ENCODE results near the gene NT5DC3.

NT5DC3 gene

DNA sequence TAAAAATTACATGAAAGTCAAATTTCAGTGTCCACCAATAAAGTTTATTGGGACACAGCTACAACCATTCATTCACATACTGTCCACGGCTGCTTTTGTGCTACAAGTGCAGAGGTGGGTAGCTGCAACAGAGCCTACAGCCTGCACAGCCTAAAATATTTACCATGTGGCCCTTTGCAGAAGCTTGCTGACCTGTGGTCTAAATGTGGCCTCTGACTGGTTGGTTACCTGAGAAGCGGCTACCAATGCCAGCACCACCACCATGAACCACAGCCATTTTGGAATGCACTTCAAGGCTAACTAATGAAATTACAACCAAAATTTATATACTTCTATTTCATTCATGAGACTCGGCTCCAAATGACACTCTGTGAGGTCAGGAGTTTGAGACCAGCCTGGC is 58.6 kb downstream of the NT5DC3 start:
- no peak for DNase-seq (ENCODE audit: low spot score)

DNA sequence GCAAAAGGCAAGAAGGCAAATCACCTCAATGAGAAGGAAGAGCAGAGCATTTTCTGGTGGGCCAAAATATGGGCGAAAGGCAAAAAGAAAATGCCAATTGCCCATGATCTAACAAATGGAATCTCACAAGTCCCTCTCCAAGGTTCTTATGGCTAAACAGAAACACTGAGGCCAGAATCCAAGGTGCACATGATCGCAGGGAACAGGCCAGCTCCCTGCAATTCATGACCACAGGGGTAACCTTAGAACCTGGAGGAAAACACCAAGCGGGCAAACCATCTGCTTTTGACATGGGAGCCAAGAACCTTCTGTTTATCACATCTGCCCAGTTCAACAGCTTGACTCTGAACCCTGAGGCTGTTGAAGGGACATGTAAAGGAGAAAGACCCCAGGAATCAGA is 60.0 kb downstream of the NT5DC3 start:
- DNase-seq (ENCODE audit: low spot score), result no peak

DNA sequence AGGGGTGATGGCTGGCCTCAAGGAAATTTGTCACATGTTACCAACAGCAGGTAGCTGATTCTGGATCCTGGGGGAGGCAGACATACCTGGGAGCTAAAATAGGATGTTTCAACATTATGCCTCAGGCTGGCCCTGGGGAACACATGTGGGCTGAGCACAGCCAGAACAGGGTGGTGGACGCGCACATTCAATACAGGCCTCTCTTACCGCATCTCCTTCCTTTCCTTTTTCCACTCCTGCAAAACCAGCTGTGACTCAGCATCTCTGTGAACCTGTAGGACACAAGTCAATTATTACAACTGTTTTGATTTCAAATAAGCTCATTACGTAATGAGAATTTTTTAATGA is 61.0 kb downstream of the NT5DC3 start:
- DNase-seq (ENCODE audit: low spot score), result no peak

DNA sequence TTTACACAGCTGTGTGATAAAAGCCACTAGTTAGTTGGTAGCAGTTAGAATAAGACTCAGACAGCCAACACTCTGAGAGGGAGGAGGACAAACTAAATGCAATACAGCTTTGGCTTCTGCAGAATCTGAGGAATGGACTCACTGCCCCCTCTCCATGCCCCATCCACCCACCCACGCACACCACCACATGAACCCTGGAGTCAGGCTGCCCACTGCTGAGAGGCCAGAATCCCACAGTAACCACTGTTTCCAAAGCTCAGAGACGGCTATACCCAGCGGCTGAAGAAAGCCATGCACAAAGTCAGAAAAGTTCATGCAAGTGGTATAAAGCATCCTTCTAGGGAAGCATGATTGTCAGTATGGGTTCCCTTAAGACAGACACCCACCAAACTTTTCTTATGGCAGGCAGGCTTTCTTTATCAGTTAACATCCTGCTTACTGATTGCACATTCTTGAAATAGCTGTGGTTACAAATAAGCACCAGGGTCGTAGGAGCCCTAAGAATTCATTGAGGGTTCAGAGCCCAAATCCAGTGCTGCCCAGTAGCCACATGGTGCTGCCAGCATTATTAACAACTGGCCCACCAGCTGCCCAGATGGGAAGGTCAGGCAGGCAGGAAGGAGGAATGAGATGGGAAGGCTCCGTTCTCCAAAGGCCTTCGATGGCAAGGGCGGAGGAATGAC is 61.5 kb downstream of the NT5DC3 start:
- peak; percentile 39 for DNase-seq (ENCODE audit: low spot score)

DNA sequence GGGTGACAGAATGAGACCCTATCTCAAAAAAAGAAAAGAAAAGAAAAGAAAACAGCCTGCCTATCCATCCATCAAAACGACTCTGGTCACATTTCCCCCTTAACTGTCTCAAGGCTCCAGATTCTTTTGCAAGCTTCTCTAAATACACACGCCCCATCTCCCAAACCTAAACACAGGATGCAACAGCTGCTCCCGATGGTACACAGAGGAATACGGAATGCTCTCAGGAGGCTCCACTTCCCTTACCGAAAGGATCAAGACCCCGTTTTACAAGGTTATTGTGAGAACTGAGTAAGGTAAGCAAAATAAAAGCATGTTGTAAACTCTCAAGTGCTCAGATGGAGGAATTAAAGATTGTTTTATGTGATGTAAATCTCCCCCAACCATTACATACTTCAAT is 62.3 kb downstream of the NT5DC3 start:
- no peak for DNase-seq (ENCODE audit: low spot score)

DNA sequence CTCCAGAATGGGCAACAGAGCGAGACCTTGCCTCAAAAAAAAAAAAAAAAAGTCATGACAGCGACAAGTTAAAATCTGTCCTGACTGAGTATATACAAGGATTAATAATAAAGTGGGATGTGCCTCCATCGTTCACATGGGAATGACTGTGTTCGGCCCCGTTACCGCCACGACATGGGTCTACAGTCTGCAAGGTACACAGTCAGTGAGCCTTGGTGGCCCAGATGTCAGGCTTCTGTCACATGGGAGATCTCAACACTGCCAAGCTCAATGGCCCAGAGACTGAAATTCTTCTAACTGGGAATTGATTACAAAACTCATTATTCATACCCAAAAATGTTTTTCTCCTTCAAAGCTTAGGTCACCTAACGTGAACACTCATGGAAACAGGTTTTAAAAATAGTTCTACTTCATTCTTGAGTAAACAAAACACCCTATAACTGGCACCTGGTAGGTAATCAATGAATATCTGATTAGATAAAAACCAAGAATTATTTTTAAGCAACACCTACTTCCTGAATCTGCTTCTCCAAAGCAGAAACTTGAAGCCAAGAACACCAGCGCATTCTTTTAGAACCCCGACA is 66.0 kb downstream of the NT5DC3 start:
- no peak for DNase-seq (ENCODE audit: low spot score)

DNA sequence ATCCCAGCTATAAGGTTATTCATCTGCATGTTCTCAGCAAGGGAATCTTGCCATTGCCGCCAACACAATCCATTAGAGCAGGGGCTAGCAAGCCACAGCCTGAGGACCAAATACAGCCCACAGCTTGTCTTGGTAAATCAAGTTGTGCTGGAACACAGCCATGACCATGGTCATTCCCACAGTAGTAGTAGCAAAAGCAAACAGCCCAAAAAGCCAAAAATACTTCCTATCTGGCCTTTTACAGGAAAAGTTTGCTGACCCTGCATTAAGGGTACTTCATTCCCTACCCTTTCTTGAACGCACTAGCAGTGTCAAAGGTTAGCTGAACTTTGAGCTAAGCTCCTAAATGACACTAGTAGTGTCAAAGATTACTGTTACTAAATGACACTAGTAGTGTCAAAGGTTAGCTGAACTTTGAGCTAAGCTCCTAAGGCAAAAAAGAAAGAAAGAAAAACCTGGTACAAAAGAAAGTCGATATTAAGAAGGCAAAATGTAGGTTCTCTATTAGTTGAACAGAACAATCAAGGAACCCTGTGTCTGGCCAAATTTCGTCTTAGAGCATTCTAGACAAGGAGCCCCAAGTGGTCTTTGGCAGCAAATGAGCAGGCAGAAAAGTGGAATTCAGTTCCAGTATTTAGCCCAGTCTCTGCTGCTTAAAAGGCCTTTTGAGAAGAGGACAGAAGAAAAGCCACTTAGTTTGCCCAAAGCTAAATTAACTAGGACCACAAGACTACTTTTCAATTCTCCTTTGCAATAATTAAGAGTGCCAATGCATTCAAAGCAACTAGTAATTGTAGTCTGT is 67.7 kb downstream of the NT5DC3 start:
- DNase-seq (ENCODE audit: low spot score), result no peak

DNA sequence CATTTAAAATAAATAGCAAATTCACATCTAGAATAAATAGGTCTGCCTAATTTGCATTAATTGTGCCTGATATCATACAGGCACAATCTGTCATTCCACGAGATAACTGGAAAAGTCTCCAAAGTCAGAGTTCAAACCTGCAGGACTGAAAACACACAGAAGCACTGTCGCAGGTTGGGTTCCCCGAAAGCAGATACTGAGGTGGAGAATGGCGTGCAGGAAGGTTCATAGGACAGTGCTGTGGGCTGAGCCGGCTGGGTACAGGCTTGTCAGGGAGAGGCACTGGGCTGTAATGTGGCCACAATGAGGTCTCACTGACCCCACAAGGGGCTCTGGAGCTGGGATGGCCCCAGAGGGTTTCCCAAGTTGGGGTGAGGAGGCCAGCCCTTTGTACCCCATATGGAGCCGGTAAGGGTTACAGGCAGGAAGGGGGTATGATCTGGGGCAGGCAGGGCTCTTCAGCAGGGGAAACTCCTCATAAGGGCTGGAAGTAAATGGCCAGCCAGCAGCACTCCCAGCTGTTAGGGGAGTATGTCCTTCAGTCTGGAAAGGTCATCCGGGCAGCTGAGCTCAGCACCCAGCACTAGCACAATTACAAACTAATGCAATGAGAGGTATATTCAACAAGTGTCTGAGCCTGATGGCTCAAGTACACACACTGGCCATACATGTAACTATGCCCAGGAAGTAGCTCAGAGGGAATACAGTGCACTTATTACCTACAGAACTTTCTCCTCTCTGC is 68.5 kb downstream of the NT5DC3 start:
- no peak for DNase-seq (ENCODE audit: low spot score)

DNA sequence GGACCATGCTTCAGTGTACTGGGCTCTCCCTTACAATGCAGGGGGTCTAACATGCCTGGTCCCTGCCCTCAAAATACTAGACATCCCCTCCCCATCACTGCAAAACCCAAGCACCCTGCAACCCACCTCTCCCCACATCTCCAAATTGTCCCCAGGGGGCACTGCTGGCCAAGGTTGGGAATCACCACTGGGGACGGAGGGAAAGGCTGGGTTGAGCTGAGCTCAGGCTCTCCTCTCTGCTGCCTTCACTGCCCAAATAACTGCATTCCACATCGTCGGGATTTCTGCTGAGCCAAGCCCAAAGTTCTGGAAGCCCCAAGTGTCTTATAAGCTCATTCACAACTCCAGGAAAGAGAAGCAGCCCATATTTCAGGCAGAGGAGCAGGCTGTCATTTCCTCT is 69.6 kb downstream of the NT5DC3 start:
- peak; percentile 57 for DNase-seq (ENCODE audit: low spot score)

DNA sequence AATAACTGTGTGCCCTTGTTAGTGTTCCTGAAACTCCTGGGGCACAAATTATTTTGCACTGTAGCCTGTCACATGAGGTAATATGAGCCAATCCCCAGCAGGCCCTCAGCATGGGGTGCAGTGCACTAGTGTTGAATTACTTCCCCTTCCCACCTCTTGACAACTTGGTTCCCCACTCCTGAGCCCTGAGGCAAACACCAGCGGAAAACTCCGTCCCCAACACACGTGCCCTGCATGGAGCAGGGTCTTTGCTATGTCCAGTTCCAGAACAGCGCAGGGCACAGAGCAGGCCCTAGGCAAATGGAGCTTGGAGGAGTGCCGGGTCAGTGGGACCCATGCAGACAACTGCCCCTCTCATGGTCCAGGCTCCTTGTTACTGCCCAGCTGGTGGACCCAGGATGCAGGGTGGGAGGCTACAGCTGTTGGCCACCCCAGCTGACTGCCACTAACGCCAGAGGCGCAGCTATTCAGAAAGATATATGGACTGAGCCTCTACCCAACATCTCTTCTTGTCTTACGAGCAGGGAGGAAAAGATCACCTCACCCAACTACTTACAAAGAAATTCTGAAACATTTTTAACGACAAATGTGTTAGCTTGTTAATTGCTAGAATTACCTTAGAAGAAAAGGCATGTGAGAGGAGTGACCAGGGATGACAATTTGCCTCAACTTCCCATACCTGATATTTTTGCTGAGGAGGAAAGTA is 71.6 kb downstream of the NT5DC3 start:
- no peak for DNase-seq (ENCODE audit: low spot score)

DNA sequence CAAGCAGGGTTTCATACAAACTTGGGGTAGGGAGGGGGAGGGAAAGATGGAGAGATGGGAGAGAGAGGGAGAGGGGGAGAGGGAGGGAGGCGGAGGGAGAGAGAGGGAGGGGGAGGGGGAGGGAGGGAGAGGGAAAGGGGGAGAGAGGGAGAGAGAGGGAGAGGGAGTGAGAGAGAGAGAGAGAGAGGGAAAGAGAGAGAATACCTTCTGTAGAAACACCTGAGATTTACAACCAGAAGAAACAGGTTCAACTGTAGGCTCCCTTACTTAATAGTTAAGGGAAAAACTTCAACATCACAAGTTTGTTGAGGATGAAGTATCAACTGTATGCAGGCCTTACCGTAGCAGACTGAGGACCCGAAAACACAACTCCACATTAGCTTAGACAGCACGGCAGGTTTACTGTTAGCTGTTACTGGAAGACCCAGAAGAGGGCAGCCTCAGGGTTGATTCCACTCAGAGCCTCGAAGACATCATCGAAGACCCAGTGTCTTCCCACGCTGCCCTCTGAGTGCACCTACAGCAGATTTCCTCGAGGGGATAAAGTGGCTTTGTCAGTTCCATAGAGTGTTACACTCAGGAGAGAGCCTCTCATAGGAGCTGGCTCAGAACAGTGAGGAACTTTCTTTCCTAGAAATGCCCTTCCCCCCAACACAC is 72.4 kb downstream of the NT5DC3 start:
- no peak for DNase-seq (ENCODE audit: low spot score)

DNA sequence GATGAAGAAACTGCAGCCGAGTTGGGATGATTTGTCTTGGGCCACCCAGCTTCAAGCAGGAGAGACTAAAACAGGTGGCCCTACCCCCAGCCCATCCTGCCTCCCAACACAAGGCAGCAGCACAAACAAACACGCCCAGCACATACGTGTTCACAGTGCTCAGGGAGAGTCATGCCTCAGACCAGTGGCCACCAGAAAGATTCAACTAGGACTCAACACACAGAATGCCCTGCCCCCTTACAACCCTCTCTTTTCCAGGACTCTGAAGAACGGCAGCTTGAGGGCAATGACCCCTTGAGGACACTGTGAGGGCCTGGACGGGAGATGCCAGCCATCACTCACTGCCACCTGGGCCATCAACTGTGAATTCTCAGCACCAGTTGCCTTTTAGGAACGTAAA is 75.0 kb downstream of the NT5DC3 start:
- DNase-seq (ENCODE audit: low spot score), result no peak

DNA sequence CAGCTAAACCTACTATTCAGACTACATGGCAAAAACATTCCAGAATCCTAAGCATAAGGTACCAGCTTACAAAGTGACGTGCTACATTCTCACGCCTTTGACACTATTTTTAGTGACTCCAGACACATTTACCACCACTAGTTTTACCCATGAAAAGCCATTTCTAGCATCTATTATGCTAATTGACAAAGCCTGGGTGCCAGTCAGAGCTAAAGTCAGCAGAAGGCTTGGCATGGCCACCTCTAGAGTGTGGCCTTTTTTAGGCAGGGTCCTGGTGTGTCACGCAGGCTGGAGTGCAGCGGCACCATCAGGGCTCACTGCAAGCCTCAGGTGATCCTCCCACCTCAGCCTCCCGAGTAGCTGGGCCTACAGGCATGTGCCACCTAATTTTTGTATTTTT is 75.7 kb downstream of the NT5DC3 start:
- no peak for DNase-seq (ENCODE audit: low spot score)

DNA sequence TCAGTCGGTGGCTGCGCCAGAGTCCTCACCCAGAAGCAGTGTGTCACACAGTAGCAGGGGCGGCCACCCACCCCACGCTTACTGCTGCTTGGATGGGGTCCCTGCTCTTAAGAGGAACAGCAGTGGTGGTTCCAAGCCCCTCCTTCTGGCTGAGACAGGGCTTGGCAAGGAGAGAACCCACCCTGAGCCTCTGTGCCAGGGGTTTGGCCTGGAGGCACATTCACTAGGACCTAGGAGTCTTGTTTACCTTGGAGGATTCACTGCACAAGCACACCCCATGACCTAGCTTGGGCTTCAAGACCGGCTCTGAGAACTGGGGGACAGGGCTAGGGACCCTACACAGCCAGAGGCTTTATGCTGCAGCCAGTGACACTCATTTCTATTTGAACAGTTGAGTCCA is 78.6 kb downstream of the NT5DC3 start:
- DNase-seq (ENCODE audit: low spot score), result no peak

DNA sequence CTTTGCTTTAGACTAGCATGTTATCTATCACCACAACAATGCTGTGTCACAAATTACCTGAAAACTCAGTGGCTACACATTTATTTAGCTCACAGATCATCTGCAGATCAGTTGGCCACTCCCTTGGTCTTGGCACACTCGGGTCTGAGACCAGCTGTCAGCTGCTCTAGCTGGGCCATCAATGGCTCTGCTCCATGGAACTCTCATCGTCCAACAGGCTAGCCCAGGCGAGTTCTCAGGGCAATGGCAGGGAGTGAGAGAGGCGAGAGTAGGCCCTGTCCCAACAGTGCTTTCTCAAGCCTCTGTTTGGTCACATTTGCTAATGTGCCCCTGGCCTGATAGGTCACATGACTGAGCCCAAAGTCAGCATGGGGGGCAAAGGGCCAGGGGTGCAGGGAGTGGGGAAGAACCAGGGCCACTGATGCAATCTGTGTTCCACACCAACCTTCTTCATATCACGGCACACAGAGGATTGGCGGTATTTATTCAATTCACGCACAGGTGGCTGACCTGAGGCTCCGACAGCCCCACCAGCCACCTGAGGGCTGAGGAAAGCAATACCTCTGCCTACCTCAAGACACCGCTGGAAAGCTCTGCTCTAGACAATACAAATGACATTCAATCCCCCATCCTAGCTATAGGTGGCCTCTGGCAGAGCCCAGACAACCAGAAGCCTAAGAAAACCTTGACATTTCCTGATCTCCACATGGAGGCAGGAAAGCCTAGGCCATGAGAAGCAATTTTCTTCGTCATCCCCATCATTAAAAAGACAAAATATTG is 82.5 kb downstream of the NT5DC3 start:
- DNase-seq (ENCODE audit: low spot score), result no peak

DNA sequence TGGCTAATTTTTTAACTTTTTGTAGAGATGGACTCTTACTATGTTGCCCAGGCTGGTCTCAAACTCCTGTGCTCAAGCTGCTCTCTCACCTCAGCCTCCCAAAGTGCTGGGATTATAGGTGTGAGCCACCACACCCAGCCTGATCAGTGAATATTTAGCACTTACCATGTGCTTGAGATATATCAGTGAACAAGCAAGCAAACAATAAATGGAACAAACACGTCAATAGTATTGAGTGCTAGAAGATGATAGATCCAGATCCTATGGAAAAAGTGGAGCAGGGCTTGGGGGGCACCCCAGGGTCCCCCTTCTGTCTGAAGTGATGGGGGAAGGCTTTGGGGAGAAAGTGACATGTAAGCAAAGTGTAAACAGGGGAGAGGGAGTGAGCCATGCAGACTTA is 83.8 kb downstream of the NT5DC3 start:
- no peak for DNase-seq (ENCODE audit: low spot score)

DNA sequence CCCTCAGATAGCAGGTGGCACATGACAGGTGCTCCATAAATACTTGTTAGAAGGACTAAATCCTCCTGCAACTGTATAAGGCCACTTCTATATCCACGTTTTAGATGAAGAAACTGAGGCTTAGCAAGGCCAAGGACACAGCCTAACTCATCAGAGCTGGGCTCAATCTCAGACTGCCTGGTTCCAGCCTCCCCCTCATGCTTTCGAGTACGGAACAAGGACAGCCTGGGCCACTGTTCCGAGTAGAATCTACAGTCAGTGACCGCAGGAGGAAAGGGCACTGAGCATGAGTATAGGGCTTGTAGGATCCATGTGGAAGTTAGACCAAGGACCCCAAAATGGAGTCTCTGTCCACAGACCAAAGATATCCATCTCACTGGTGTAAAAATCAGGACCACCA is 84.6 kb downstream of the NT5DC3 start:
- DNase-seq (ENCODE audit: low spot score), result no peak

DNA sequence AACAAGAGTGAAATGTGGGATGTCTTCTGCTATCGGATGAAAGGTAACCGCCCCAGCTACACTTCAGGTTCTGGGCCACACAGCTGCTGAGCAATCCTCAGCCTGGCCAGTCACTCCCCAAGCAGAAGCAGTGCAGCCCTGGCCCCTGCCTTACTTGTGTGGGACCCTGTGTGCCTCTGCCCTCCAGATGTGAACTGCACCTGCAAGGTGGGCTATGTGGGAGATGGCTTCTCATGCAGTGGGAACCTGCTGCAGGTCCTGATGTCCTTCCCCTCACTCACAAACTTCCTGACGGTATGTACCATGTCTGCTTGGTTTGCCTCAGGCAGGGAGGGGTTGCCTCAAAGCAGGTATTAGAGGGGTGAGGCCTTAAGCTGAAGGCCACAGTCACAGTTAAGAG is 85.6 kb downstream of the NT5DC3 start:
- DNase-seq (ENCODE audit: low spot score), result no peak

DNA sequence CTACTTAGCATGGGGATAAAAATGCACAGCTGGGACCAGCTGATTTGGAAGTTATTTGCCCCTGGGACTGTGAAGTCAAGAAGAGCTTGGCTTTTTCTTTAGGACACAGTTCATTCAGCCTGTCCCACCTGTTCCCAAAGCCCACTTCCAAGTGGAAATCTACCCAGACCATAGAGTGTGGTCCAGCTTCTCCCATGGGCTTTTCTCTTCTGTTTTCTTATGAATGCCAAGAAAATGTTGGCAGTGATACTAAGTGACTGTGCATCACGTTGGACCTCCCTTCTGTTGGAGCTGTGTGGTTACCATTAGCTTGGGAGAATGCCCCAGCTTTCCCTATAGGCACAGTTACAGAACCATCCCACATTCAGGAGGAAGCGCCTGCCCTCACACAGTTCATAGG is 89.4 kb downstream of the NT5DC3 start:
- DNase-seq (ENCODE audit: low spot score), result no peak

DNA sequence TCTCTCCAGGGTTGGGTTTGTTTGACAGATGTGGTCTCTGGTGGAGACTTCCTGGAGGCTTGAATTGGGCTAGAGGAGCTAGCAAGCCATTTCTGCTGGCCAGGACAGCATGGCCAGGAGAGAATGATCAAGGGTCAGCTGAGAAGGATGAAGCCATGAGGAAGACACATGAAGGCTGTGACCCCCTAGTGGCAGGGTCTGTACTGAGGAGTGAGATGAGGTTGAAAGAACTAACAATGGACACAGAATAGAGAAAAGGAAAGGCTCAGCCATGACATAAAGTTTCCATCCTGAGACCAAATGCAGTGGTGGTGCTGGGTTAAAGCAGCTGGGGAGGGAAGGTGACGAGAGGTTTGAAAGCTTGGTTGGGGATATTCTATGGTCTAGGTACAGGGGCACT is 89.9 kb downstream of the NT5DC3 start:
- DNase-seq (ENCODE audit: low spot score), result no peak

DNA sequence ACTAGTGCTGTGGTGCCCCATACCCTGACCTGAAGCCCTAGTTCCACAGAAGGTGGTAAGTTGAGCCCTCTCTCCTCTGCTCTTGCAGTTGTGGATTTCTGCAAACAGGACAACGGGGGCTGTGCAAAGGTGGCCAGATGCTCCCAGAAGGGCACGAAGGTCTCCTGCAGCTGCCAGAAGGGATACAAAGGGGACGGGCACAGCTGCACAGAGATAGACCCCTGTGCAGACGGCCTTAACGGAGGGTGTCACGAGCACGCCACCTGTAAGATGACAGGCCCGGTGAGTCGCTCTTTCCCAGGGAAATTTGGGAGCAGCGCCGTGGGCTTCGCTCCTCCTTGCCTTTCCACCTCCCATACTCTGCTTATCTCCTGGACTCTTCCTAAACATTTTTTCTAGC is 92.2 kb downstream of the NT5DC3 start:
- DNase-seq (ENCODE audit: low spot score), result no peak

All from hepatic stellate cell (primary cell).